Uterus (tissue), 4 donors: ENCODE measurements around the gene GZMH. TPM values are rescaled to one million over a fixed set of nuclear protein-coding genes. Genes with fewer than 3 reads are reported as not detected.
"Not testable (repeated sequence)": the region's sequence is repeated elsewhere in the genome, so short reads cannot be mapped to it uniquely, and the experiment has no call there.

ENCODE experiments used
- DNase-seq, 2 donors: peaks; one replicate each; pipeline ENCODE4 v3.0.0-alpha.2; 2019 to 2020
- H3K27ac ChIP-seq, 2 donors: fragments of 200-600 bp; sonication (generic); 1 replicate in 1 of 2; 2 replicates in 1 of 2; pipeline ENCODE4 v1.5.1; 2016 to 2018
- H3K27me3 ChIP-seq, 2 donors: fragments of 200-600 bp; sonication (generic); one replicate each; pipeline ENCODE4 v1.5.1; 2018 to 2019; ENCODE audit warnings: control low read depth in 1 of 2
- H3K36me3 ChIP-seq, 2 donors: fragments of 200-600 bp; sonication (generic); one replicate each; pipeline ENCODE4 v1.5.1; 2019; ENCODE audit warnings: control low read depth in 1 of 2
- H3K4me1 ChIP-seq, 2 donors: fragments of 200-600 bp; sonication (generic); one replicate each; pipeline ENCODE4 v1.5.1; 2018 to 2019; ENCODE audit warnings: control low read depth in 1 of 2
- H3K4me3 ChIP-seq, 2 donors: fragments of 200-600 bp; sonication (generic); 1 replicate in 1 of 2; 2 replicates in 1 of 2; pipeline ENCODE4 v1.5.1; 2018 to 2019; ENCODE audit warnings: mild to moderate bottlenecking in 1 of 2
- H3K9me3 ChIP-seq, 2 donors: fragments of 200-600 bp; sonication (generic); one replicate each; pipeline ENCODE4 v1.5.1; 2019; ENCODE audit warnings: control low read depth in 1 of 2
- CTCF ChIP-seq, 4 experiments: fragments of 200-600 bp in 2 of 4; fragments of 450-650 bp in 2 of 4; sonication (generic) in 2 of 4; IDR thresholded peaks; one replicate each; pipeline ENCODE4 v1.5.1; 2016 to 2019; ENCODE audit warnings: antibody characterized with exemption in 4 of 4, mild to moderate bottlenecking in 2 of 4, moderate library complexity in 1 of 4
- POLR2A ChIP-seq, 2 donors: fragments of 450-650 bp; IDR thresholded peaks; one replicate each; pipeline ENCODE4 v1.6.1; 2016; ENCODE audit warnings: antibody characterized with exemption in 2 of 2, mild to moderate bottlenecking in 1 of 2, moderate library complexity in 1 of 2
- intact Hi-C: fragments of 100-400 bp; cut with DNase I; formaldehyde crosslinking; loops from one replicate; pipeline ENCODE4 v1.15.1; 2023; ENCODE audit warnings: low total_unique reads
- total RNA-seq, 4 donors: library from RNA; depleted of rRNA in 3 of 4; stranded (reverse); fragments of >200 nt in 3 of 4; gene quantifications; one replicate each; pipeline versions ENCODE4 v1.1.0 to v1.2.4, GENCODE V29; 2014 to 2023
- donor health status: DM: yes; HTN: yes; CAD: no.

The GZMH gene
- total RNA-seq, 4 donors from 2014 or later: 0.82 to 2.3 TPM; not detected in 2

DNA sequence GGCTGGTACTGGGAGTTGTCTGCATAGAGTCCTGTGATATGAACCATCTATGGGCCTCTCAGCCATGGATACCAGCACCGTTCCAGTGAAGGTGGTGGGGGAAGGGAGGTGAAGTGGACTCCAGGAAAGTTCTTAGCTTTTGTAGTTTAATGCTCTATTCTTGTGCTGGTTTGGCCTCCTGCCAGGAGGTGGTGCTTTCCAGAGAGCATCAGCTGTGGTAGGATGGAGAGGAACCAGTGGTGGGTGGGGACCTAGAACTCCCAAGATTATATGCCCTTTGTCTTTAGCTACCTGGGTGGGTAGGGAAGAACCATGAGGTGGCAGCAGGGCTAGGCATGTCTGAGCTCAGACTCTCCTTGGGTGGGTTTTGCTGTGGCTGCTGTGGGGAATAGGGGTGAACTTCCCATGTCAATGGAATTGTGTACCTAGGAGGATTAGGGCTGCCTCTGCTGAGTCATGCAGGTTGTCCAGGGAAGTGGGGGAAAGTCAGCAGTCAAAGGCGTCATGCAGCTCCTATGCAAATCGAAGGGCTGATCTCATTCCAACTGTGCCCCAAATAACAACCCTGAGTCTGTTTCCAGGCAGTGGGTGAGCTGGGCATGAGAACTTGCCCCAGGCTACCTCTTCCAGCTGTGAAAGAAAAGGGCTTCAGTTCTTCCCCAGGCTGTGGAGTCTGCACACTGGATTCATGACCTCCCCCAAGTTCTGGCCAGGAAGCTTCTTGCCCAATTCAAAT lies 14.2 kb downstream of the GZMH start:
- no peak for DNase-seq
- no peak overlapping the region for H3K4me3 ChIP-seq
- no peaks in the 10 kb centered on the region for H3K4me1 ChIP-seq
- intact Hi-C loops: no loop called here
- H3K27me3 ChIP-seq: no peaks in the 10 kb centered on the region
- no peak overlapping the region for H3K27ac ChIP-seq
- H3K9me3 ChIP-seq: no peaks in the 10 kb centered on the region
- H3K36me3 ChIP-seq: no peaks in the 10 kb centered on the region
- TF ChIP-seq POLR2A (IDR thresholded peaks at IDR 0.05) (no peak), CTCF (IDR thresholded peaks at IDR 0.05) (no peak)

DNA sequence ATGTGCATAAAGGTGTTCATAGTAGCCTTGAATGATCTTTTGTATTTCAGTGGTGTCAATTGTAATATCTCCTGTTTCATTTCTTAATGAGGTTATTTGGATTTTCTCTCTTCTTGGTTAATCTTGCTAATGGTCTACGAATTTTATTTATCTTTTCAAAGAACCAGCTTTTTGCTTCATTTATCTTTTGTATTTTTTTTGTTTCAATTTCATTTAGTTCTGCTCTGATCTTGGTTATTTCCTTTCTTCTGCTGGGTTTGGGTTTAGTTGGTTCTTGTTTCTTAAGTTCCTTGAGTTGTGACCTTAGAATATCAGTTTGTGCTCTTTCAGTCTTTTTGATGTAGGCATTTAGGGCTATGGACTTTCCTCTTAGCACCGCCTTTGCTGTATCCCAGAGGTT lies 18.5 kb downstream of the GZMH start:
- H3K27ac ChIP-seq, H3K36me3 ChIP-seq, H3K27me3 ChIP-seq, H3K4me1 ChIP-seq, intact Hi-C loops, H3K9me3 ChIP-seq, H3K4me3 ChIP-seq, DNase-seq: not testable (repeated sequence)

DNA sequence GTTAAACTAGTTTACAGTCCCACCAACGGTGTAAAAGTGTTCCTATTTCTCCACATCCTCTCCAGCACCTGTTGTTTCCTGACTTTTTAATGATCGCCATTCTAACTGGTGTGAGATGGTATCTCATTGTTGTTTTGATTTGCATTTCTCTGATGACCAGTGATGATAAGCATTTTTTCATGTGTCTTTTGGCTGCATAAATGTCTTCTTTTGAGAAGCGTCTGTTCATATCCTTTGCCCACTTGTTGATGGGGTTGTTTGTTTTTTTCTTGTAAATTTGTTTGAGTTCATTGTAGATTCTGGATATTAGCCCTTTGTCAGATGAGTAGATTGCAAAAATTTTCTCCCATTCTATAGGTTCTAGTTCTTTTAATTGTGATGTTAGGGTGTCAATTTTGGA lies 25.1 kb downstream of the GZMH start:
- H3K9me3 ChIP-seq, H3K4me1 ChIP-seq, intact Hi-C loops, H3K4me3 ChIP-seq, H3K27ac ChIP-seq, H3K27me3 ChIP-seq, DNase-seq, H3K36me3 ChIP-seq: not testable (repeated sequence)

DNA sequence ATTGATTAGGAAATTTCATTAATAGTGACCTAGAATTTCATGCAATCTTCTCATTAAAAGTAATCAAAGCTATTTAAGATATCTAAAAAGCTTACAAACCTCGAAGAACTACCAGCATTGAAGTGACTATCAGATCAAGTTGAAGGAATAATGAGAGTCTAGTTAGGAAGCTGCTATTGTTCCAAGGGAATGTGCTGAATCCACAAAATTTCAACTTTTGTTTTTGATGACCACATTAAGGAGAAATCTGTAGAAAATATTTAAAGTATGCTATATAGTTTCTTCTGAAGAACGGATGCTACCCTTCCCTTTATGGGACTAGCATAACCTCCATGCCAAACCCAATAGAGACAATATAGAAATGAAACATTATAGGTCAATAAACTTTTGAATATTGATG lies 30.9 kb downstream of the GZMH start:
- Histone ChIP-seq H3K4me3 (no peak overlapping the region), H3K4me1 (no peaks in the 10 kb centered on the region), H3K27me3 (no peaks in the 10 kb centered on the region), H3K9me3 (no peaks in the 10 kb centered on the region), H3K36me3 (no peaks in the 10 kb centered on the region), H3K27ac (no peak overlapping the region)
- no peak for DNase-seq
- intact Hi-C loops: no loop called here
- TF ChIP-seq POLR2A (IDR thresholded peaks at IDR 0.05): no peak
- no peak for TF ChIP-seq CTCF (IDR thresholded peaks at IDR 0.05)

GRCh38 chr14:24576771-24577170 lies 32.7 kb downstream of the GZMH start:
- Histone ChIP-seq H3K27me3 (no peaks in the 10 kb centered on the region), H3K4me1 (no peaks in the 10 kb centered on the region), H3K36me3 (no peaks in the 10 kb centered on the region), H3K9me3 (no peaks in the 10 kb centered on the region), H3K27ac (no peak overlapping the region), H3K4me3 (no peak overlapping the region)
- no peak for TF ChIP-seq CTCF (IDR thresholded peaks at IDR 0.05)
- TF ChIP-seq POLR2A (IDR thresholded peaks at IDR 0.05): no peak
- no peak for DNase-seq
- intact Hi-C loops: no loop called here

DNA sequence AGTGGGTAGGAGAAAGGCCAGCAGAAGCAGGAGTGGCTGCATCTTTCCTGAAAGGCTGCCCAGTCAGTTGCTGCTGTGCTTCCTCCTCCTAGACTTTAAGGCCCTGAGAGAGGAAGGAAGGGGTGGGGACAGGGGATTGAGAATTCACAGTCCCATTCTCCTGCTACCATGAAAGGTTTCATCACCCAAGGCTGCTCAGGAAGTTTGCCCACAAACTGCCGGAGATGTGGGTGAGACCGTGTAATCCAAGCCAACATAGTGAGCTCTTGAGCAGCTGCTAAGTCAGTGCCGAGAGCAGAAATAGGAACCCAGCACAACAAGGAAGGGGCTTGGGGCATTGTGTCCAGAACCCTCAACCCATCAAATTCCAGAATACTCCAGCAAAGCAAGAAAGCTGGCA lies 33.3 kb downstream of the GZMH start, which contains the start of gene CTSG:
Gene CTSG, minus strand, starts transcription at position 69 of the 400 bp plus-strand sequence. Its CDS starts 27 bp downstream, at position 42.
- no peaks in the 10 kb centered on the region for H3K27me3 ChIP-seq
- TF ChIP-seq POLR2A (IDR thresholded peaks at IDR 0.05): no peak
- no peak for TF ChIP-seq CTCF (IDR thresholded peaks at IDR 0.05)
- no peak within 1 kb of the TSS for H3K4me3 ChIP-seq
- H3K36me3 ChIP-seq: no peaks in the 10 kb centered on the region
- H3K27ac ChIP-seq: no peak within 1 kb of the TSS
- DNase-seq: no peak
- H3K4me1 ChIP-seq: no peaks in the 10 kb centered on the region
- intact Hi-C loops: no loop called here
- H3K9me3 ChIP-seq: no peaks in the 10 kb centered on the region
